HepG2 (cell line): ENCODE measurements around the gene GLIS1. TPM values are rescaled to one million over a fixed set of nuclear protein-coding genes. Genes with fewer than 3 reads are reported as not detected.

Experiments
- HOXA7 ChIP-seq: sonication (generic); formaldehyde crosslinking; IDR thresholded peaks from 2 replicates; pipeline ENCODE4 v1.8.1; 2022; ENCODE audit warnings: mild to moderate bottlenecking, missing genetic modification reagents, moderate library complexity
- POGZ ChIP-seq: sonication (generic); formaldehyde crosslinking; IDR thresholded peaks from 2 replicates; pipeline ENCODE4 v1.4.0; 2020; ENCODE audit warnings: mild to moderate bottlenecking, missing genetic modification reagents
- RXRB ChIP-seq: IDR thresholded peaks from 2 replicates; pipeline ENCODE4 v1.6.1; 2016; ENCODE audit warnings: borderline replicate concordance, missing genetic modification reagents, missing compliant biosample characterization
- ZNF329 ChIP-seq: sonication (generic); formaldehyde crosslinking; IDR thresholded peaks from 2 replicates; pipeline ENCODE4 v1.9.0; 2021; ENCODE audit warnings: low read depth, mild to moderate bottlenecking, missing genetic modification reagents
- ZNF552 ChIP-seq: sonication (generic); formaldehyde crosslinking; IDR thresholded peaks from 2 replicates; pipeline ENCODE4 v1.9.0; 2022; ENCODE audit warnings: missing genetic modification reagents, mild to moderate bottlenecking, borderline replicate concordance
- polyA plus RNA-seq, 8 experiments: library from polyadenylated mRNA; depleted of rRNA in 3 of 8; stranded (reverse) in 7 of 8; unstranded in 1 of 8; fragments of >200 nt; fragmentation: Illumina TruSeq in 4 of 8; extraction: Trizol in 4 of 8; gene quantifications; 2 replicates each; pipeline versions ENCODE4 v1.2.1 to v1.2.3, GENCODE V29; 2011 to 2016; ENCODE audit warnings: low read depth in 4 of 8, missing spikeins in 1 of 8, mixed read lengths in 1 of 8; ENCODE audit not compliant: insufficient read depth in 1 of 8
- total RNA-seq, 5 experiments: library from RNA; depleted of rRNA; stranded (reverse); fragments of >200 nt; fragmentation: Illumina TruSeq; extraction: Trizol; gene quantifications; 2 replicates each; pipeline ENCODE4 v1.2.3, GENCODE V29; 2016; ENCODE audit warnings: low read depth in 1 of 5
- TF ChIP-seq, protein P1 (sequence below): conservative IDR thresholded peaks from 2 replicates; pipeline ENCODE4 v1.6.1; 2018; ENCODE audit warnings: missing genetic modification reagents
- TF ChIP-seq, protein P2 (sequence below): IDR thresholded peaks from 2 replicates; pipeline ENCODE4 v1.6.1; 2016; ENCODE audit warnings: mild to moderate bottlenecking, missing biosample characterization, missing genetic modification reagents
- TF ChIP-seq, protein P3 (sequence below): sonication (generic); formaldehyde crosslinking; IDR thresholded peaks from 2 replicates; pipeline ENCODE4 v1.4.0; 2020; ENCODE audit warnings: mild to moderate bottlenecking, missing genetic modification reagents
- TF ChIP-seq, protein P4 (sequence below): sonication (generic); formaldehyde crosslinking; IDR thresholded peaks from 2 replicates; pipeline ENCODE4 v1.9.0; 2021; ENCODE audit warnings: missing genetic modification reagents, borderline replicate concordance
- TF ChIP-seq, protein P5 (sequence below): sonication (generic); formaldehyde crosslinking; IDR thresholded peaks from 2 replicates; pipeline ENCODE4 v1.5.0; 2020; ENCODE audit warnings: mild to moderate bottlenecking, low read depth, missing genetic modification reagents, borderline replicate concordance

The GLIS1 gene
- total and polyA plus RNA-seq, 2 of the 13 experiments (the other 11 are each of a cell fraction or from before 2014, with no cell fraction given) = 0.03 TPM; not detected in 1

DNA sequence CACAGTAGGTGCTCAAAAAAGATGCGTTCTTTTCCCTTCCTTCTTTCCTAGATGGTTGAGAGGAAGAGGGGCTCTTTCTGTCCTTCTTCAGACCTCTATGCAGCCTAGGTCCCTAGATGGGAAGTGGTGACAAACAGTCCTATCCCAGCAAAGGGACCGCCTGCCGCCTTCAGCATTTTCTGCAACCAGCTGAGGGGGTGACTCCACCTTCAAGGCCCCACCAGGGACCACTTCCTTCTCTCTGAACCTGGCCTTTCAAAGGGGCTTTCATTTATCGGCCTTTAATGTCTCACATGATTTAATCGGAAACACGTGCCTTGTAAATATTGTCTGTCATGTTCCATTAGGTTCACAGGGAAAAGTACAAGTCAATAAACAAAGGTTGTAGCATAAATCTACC, 32.6 kb downstream of the GLIS1 start (continued):
- TF ChIP-seq, protein P1, sequence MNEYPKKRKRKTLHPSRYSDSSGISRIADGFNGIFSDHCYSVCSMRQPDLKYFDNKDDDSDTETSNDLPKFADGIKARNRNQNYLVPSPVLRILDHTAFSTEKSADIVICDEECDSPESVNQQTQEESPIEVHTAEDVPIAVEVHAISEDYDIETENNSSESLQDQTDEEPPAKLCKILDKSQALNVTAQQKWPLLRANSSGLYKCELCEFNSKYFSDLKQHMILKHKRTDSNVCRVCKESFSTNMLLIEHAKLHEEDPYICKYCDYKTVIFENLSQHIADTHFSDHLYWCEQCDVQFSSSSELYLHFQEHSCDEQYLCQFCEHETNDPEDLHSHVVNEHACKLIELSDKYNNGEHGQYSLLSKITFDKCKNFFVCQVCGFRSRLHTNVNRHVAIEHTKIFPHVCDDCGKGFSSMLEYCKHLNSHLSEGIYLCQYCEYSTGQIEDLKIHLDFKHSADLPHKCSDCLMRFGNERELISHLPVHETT (CRISPR knock-in tag) = no peak
- TF ChIP-seq, protein P2, sequence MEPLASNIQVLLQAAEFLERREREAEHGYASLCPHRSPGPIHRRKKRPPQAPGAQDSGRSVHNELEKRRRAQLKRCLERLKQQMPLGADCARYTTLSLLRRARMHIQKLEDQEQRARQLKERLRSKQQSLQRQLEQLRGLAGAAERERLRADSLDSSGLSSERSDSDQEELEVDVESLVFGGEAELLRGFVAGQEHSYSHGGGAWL (CRISPR knock-in tag) = no peak
- TF ChIP-seq ZNF329 (CRISPR knock-in tag) (no peak), POGZ (CRISPR knock-in tag) (no peak), RXRB (no peak), ZNF552 (no peak), HOXA7 (no peak)
- TF ChIP-seq, protein P3, sequence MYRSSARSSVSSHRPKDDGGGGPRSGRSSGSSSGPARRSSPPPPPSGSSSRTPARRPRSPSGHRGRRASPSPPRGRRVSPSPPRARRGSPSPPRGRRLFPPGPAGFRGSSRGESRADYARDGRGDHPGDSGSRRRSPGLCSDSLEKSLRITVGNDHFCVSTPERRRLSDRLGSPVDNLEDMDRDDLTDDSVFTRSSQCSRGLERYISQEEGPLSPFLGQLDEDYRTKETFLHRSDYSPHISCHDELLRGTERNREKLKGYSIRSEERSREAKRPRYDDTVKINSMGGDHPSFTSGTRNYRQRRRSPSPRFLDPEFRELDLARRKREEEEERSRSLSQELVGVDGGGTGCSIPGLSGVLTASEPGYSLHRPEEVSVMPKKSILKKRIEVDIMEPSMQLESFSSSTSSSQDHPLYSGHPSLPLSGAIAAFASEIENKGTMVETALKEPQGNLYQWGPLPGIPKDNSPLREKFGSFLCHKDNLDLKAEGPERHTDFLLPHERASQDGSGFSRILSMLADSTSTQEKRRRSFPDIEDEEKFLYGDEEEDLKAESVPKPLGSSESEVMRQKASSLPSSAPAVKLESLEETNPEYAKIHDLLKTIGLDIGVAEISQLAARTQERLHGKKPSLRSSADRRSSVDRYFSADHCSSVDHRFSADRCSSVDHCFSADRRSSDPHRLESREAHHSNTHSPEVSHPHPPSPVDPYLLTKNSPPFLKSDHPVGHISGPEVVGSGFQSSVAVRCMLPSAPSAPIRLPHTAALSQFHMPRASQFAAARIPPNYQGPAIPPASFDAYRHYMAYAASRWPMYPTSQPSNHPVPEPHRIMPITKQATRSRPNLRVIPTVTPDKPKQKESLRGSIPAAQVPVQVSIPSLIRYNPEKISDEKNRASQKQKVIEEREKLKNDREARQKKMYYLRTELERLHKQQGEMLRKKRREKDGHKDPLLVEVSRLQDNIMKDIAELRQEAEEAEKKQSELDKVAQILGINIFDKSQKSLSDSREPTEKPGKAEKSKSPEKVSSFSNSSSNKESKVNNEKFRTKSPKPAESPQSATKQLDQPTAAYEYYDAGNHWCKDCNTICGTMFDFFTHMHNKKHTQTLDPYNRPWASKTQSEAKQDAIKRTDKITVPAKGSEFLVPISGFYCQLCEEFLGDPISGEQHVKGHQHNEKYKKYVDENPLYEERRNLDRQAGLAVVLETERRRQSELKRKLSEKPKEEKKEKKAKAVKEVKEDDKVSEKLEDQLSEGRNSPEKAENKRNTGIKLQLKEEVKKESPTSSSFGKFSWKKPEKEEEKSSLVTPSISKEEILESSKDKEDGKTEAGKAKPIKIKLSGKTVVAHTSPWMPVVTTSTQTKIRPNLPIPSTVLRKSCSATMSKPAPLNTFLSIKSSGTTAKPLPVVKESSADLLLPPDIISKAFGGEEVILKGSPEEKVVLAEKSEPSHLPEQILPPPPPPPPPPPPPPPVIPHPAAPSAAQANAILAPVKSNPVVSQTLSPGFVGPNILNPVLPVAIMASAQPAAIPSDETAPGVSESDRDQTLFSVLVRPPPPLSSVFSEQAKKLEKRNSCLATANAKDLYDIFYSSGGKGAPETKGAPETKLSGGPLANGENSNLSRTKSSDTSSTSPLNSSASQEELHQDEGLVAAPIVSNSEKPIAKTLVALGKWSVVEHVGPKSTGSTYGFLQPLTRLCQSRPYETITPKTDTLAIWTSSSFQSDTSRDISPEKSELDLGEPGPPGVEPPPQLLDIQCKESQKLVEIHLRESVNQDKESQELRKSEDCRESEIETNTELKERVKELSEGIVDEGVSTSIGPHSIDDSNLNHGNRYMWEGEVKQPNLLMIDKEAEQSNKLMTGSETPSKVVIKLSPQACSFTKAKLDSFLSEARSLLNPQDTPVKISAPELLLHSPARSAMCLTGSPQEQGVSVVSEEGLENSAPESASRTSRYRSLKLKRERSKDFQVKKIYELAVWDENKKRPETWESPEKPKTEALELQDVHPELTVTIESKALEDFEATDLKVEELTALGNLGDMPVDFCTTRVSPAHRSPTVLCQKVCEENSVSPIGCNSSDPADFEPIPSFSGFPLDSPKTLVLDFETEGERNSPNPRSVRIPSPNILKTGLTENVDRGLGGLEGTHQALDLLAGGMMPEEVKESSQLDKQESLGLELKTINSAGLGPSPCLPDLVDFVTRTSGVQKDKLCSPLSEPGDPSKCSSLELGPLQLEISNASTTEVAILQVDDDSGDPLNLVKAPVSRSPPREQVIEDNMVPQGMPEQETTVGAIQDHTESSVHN = no peak
- TF ChIP-seq, protein P4, sequence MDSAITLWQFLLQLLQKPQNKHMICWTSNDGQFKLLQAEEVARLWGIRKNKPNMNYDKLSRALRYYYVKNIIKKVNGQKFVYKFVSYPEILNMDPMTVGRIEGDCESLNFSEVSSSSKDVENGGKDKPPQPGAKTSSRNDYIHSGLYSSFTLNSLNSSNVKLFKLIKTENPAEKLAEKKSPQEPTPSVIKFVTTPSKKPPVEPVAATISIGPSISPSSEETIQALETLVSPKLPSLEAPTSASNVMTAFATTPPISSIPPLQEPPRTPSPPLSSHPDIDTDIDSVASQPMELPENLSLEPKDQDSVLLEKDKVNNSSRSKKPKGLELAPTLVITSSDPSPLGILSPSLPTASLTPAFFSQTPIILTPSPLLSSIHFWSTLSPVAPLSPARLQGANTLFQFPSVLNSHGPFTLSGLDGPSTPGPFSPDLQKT (CRISPR knock-in tag) = no peak
- TF ChIP-seq, protein P5, sequence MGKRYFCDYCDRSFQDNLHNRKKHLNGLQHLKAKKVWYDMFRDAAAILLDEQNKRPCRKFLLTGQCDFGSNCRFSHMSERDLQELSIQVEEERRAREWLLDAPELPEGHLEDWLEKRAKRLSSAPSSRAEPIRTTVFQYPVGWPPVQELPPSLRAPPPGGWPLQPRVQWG (CRISPR knock-in tag) = no peak
